ENCODE results near the gene CDK5.

DNA sequence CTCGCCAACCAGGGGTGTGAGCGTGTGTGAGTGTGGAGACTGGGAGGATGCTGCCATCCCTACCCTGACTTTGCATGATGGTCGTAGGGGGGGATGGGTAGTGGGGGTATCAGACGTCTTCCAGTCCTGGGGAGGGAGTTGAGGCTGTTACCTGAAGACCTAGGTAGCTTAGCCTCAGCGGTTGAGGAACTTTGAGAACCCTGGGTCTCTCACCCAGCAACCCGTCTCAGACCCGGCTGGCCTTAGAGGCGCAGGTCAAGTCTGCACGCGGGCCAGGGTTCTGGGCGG, 4.4 kb upstream of the CDK5 start:
- TF ChIP-seq, protein P1, sequence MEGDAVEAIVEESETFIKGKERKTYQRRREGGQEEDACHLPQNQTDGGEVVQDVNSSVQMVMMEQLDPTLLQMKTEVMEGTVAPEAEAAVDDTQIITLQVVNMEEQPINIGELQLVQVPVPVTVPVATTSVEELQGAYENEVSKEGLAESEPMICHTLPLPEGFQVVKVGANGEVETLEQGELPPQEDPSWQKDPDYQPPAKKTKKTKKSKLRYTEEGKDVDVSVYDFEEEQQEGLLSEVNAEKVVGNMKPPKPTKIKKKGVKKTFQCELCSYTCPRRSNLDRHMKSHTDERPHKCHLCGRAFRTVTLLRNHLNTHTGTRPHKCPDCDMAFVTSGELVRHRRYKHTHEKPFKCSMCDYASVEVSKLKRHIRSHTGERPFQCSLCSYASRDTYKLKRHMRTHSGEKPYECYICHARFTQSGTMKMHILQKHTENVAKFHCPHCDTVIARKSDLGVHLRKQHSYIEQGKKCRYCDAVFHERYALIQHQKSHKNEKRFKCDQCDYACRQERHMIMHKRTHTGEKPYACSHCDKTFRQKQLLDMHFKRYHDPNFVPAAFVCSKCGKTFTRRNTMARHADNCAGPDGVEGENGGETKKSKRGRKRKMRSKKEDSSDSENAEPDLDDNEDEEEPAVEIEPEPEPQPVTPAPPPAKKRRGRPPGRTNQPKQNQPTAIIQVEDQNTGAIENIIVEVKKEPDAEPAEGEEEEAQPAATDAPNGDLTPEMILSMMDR (optimal IDR thresholded peaks at IDR 0.05 in 1 of 3, IDR thresholded peaks at IDR 0.05 in 1 of 3, conservative IDR thresholded peaks at IDR 0.05 in 1 of 3; ENCODE audit: extremely low read depth in 1 of 3, insufficient read depth in 2 of 3, low read length in 3 of 3): no peak
- TF ChIP-seq EZH2 (IDR thresholded peaks at IDR 0.05; ENCODE audit: low read length): no peak

Data from keratinocyte (primary cell).